GM19468 (cell line): ENCODE measurements around the gene BMAL2.

Experiments
- ATAC-seq: cut with Tn5 transposase; IDR thresholded peaks from one replicate; pipeline ENCODE4 v1.9.1; 2021; ENCODE audit warnings: mild to moderate bottlenecking, moderate library complexity, moderate number of reproducible peaks; ENCODE audit not compliant: unreplicated experiment; ENCODE audit errors: extremely low read depth

The BMAL2 gene

DNA sequence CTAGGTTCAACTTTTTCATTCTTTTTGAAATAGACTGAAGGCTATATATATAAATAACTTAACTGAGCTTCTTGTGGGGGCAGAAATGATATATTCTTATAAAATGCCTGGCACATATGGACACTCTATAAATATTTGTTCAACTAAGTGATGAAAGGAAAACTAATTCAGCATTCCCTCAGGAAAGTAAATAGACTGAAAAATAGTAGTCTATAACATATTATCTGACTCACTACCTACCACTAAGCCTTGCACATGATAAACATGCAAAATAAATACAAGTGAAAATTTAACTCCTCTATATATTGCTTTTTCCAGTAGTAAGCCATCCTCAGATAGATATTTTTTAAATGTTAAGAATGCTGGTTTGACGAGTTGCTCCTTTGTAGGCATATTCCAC is 15.7 kb upstream of the BMAL2 start:
- ATAC-seq, result no peak

DNA sequence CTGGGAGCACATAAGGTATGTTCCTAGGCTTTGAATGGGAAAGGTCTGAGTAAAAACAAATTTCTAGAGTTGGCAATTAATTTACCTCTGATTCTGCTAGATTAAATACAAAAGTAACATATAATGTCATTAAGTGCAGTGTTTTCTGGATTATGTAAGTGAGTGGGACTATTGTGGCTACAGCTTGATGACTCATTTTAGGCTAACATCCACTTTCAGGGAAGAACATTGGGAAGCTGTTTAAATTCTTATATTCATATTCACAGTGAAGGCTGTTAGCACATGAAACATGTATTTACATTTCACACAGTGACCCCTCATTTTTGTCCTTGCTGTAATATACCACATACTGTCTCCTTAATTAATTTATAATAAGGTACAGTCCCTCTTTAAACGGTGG is 13.2 kb upstream of the BMAL2 start:
- no peak for ATAC-seq

DNA sequence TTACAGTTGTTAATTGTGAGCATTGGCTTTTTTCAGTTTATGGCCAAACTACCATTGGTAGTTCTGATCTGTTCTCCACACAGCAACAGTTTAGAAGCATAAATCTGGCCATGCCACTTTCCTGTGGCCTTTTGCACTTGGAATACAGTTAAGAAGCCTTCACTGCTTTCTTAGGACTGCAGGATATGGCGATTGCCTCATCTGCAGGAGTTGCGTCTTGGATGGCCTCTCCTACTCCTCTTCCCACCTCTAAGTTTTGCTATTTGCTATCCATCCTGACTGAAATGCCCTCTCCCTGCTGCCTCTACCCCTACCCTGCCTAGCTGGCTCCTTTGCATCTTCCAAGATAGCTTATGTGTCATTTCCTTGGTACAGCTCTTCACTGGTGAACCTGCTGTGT is 12.8 kb upstream of the BMAL2 start:
- ATAC-seq, result no peak

DNA sequence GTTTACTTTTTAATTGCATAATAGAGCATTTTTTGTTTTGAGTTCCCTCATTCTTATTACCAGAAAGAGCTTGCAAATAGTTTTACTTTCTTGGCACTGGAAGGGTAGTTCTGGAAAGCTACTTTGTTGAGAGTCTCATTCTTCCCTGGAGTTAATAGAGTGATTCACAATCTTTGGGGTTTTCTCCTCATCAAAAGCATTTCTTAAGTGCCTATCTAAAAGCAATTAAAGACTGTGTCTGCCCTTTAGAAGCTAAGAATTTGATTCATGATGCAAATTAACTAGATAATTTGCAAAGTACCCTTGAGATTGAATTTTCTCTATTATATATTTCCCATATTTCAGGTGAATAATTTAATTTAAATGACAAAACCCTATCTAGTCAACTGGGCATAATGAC is 8.1 kb upstream of the BMAL2 start:
- ATAC-seq, result no peak

DNA sequence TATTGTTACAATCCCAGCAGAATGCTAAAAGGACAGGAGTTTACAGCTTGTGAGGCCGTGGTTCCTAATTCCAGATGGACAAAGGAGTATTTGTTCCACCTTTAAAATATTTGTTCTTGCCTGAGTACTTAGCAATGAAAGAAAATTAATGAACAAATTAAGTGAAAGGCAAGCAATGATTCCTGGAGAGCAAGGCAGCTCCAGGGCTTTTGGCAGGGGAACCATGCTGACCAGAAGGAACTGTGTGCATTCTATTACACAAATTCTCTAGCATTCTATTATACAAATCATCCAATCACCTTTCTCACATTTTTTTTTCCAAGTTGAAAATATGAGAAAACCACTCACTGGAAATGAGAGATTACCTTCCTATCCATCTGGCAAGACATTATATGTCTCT is 1.8 kb upstream of the BMAL2 start:
- ATAC-seq, result no peak

DNA sequence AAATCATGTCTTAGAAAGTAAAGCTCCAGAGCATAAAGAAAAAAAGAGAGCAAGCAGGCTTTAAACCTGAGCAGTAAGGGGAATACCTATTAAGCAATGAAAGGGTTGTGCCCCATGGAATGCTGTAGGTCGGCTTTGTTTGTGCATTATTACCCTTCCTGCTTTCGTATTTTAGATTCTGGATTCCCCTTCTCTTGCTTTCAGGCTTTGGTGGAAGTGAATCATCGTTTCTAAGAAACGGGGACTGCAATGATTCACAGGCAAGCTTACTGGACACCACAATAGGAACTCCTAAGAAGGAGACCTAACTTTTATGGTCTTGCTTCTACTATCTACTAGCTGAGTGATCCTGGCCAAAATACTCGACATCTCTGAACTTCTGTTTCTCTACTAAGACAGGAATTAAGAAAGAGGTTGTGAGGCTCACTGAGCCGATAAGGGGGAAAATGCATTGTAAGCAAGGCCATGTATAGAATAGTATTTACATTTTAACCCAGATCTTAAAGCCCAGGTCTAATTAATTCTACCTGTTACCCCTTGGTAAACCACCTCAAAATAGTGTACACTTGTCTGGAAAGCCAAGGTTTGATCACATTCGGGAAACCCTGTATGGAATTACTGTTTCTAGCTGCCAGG is 1.2 kb upstream of the BMAL2 start:
- ATAC-seq, result no peak

DNA sequence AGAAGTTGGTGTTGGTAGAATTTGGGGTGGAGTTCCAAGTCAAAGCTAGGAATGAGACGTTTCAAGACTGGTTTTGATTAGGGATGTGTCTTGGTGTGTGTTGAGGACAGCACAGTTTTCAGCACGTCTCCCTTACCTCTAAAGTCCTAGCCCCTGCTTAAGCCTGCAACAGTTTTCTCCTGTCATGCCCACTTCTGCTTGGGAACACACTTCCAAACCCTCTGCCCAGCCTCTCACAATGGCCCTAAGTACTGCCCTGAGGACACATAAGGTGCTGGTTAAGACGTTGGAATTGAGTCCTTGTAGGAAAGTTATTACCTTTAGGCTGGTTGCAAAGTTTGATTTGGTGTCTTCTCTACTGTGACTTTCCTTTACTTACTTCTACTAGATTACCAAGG is 710 bp upstream of the BMAL2 start:
- ATAC-seq, result no peak

DNA sequence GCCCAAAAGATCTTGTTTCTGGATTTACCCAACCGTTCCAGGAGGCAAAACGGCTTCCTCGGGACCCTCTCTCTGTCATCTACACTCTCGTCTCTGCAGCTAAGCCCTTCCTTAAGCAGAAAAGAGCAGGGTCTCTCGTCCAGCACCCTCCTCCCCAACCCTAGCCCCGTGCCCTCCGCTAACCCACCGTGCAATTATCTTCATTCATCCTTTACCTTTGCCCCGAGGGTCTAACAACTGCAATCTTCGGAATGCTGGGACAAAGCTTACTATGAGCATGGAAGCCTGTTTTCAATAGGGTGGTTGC is 276 bp upstream of the BMAL2 start:
- no peak for ATAC-seq

DNA sequence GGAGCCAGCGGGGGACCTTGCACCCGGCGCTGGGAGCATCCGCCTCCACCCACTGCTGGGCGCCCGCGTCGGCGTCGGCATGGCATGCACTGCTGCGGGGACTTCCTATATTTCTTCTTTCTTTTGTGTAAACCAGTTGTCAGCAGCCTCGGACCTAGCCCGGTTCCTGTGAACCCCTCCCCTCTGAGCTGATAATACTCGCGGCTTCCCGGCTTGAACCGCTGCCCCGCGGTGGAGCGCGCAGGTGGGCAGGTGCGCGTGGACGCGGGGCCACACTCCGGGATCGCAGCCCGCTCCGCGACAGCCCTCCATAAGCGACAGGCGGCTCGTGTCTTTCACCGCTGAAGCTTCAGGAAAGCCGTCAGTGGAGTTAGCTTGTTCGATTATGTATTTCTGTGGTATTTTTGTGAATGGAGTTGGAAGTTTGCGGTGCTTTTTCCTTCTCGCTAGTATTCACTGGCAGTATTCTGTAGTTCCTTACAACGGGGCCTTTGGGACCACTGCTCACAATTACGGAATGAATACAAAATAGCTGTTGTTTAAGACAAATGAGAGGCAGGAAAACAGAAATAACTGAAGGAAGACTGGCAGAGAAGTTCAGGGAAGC is 870 bp downstream of the BMAL2 start:
- peak; percentile 5 for ATAC-seq

DNA sequence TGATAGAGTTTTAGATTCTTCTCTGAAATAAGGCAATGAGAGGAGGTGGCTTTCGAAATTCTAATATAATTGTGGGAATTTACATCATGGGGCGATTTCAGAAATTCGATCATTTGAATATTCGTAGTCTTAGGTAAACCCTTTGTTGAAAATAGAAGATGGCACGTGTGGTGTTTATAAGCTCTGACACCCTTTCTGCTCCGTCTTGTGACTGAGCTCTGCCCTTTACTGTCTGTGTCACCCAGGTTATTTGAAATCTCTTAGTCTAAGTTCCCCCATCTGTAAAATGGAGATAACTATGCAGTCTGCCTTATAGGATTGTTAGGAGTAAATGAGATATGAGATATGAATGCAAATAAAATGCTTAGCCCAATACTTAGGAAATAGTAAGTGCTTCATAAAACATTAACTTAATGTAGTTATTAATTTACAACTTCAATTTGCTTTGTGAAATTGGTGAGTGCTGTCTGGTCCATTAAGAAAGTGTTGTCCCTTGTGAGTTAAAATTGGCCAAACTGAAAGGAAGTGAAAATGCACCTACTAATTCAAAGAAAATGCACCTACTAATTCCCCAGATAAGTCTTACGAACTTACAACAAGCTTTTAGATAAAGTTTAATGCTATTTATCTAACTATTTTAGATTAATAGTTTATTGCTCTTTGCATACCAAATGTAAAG is 1.5 kb downstream of the BMAL2 start:
- peak; percentile 21 for ATAC-seq

DNA sequence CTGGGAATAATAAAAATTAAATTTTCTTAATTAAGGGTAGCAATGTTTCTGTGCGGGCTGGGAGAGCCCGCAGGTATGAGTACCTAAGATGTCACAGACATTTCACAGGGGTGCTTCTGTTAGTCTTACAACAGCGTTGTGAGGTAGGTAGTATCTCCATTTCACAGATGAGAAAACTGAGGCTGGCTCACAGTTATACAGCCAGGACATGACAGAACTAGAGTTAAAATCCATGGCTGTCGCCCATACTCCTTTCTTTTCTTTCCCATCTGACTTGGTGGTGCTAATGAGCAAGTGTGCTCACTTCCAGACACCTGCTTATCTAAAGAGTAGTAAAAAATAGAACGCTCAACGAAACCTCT is 2.1 kb downstream of the BMAL2 start:
- ATAC-seq, result no peak

DNA sequence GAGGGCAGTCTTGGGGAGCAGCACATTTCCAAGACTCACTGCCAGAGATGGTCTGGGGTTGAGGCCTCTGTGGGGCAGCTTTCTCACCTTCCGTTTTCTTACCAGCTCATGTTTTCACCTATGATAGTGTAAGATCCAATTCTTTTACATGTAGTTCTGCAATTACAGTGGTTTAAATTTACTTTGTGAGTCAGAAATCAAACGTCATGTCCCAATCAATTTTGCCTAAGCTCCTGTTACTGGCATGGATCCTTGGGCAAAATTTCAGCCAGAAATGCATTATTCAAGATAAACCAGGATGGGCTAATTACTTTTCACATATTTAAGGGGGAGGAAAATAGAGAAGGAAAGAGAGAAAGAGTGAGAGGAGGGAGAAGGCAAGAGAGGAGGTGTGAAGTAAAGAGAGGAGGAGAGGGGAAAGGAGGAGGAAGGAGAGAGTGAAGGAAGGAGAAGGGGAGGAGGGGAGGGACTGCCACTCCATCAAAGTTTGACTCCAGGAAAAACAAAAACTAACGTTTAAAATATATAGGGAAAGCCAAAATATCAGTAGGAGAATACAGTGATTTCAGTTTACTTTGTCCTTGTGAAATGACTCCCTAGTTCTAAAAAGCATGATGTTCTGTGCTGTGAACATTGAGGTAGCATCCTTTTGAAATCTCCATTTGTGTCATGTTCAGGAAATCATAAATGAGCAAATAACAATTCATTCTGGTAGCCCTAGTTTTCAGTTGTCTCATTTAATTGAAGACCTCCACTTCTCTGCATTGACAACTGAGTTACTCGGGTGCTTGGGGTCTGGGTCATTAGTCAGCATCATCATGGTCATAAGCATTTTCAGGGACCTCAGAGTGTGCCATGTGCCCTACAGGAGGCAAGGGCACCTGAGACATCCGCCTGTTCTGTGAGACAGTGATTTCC is 3.0 kb downstream of the BMAL2 start:
- ATAC-seq, result no peak

DNA sequence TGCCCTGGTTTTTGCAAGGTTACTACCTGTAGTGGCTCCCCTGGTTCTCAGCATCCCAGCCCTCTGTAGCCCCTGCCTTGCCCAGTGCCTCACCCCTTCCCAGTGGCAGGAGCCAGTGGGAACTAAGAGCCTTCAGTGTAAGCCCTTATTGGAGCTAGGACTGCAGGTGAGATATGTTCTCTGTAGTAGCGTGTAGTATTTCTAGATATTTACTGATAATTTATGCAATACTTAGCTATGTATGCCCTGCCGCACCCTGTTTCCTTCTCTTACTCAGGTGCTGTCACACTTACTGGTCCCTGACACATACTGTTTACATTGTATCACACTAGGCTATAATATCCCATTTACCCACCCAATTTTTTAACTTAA is 3.6 kb downstream of the BMAL2 start:
- ATAC-seq, result no peak

DNA sequence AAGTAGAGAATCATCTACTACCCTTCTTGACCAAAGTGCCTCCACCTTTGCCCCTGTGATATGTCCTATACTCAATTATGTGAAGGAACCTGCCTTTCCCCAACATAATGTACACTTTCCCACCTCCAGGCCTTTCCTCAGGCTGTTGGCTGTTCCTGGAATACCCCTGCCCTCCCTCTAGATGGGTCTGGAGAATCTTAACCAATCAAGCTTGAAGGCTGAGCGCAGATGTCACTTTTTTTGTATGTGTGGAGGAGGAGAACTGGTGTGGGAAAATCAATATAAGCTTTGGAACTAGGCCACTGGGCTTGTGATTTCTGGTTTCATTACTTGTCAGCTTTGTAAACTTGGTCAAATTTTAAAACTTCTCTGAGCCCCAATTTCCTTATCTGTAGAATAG is 4.7 kb downstream of the BMAL2 start:
- ATAC-seq, result no peak

DNA sequence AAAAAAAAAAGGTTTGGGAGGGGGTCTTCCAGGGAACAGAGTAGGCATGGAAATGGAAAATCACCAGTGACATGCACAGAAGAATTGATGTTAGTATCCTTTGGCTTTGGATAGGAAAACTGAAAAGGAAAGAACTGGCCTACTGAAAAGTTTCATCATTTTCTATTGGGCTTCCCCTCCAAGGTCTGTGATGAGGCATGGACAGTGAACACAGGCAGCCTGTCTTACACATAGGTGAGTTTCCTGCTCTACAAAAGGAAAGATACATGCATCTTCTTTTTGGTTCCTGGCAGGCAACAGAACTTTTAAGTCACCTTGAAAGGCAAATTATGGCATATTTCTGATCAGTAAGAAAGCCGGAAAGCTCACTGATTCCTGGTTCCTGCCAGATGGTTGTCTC is 5.8 kb downstream of the BMAL2 start:
- ATAC-seq, result no peak

DNA sequence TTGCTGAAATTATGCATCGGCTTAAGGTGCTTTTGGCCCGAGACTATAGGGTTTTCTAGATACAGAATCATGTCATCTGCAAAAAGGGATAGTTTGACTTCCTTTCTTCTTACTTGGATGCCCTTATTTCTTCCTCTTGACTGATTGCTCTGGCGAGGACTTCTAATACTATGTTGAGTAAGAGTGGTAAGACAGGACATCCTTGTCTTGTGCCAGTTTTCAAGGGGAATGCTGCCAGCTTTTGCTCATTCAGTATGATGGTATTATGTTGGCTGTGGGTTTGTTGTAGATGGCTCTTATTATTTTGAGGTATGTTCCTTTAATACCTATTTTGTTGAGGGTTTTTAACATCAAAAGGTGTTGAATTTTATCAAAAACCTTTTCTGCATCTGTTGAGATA is 8.3 kb downstream of the BMAL2 start:
- no peak for ATAC-seq

DNA sequence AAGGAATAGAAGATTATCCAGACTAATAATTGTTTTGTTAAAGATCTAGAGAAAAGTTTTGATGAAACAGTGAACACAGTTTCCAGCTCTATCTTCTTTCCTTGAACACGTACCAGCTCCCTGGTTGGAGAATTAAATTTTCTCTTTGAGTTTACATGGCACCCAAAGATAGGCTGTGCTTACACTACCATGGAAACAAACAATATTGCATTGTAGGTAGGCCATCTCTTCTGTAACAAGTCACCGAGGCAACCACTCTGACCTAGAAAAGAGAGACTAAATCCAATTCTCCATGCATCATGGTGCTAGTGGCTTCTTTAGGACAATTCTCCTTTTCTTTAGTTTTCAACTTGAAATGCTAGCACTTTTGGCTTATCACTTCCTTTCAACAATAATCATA is 9.9 kb downstream of the BMAL2 start:
- no peak for ATAC-seq

DNA sequence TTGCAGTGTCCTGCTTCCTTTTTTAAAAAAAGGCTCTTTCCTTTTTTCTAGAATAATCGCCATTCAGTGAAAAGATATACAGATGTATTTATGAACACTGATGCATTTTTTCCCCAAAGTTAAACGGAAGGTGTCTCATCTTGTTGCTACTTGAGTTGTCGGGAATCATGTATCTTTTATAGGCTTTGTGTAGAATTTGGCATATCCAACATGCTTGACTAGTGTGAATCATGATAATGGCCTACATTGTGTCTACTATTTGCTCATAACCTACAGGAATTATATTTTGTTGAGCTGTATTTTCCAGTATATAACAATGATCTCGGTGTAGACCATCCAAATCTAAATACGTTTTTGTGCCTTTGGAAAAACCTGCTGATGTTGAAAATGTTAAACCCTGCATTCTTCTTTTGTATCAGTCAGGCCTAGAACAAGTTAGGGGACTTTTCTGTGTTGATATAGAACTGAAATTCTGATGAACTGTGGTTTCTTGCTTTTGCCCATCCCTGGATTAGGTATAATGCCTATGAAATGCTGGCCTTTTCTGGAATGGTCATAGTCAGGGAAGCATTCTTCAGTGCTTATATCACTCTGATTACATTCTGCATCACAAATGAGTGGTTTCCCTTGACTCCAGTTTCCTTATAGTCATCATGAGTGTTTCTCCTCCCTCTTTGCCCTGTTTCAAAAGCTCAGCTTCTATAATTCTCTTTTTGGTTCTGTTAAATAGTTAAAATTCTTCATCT is 10.8 kb downstream of the BMAL2 start:
- no peak for ATAC-seq

DNA sequence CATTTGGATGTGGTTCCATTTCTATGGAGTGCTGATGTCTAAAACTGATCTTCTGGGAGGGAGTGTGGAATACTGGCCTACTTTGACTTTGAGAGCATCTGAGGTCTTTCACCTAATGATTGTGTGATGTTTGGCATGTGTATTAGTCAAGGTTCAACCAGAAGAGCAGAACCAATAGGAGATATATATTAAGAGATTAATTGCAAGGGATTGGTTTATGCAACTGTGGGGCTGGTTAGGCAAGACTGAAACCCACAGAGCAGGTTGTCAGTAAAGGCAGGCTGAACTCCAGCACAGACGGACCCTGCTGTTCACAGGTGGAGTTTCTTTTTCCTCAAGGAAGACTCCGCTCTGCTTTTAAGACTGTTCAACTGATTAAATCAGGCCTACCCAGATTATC is 11.6 kb downstream of the BMAL2 start:
- no peak for ATAC-seq

DNA sequence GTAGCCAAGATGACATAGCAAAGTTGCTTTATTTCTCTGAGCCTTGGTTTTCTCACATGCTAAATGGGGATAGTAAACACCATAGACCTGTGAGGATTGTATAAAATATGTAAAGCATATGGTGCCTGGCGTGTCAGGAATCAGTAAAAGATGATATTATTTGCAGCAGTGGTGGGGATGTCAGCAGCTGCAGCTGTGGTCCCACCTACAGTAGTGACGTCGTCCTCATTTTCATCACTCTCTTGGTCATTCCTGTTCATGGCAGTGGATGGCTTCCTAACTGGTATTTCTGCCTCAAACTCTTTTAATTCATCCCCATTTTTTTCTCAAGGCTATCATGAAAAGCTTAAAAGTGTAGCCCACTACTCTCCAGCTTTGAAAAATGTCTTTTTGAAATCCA is 12.1 kb downstream of the BMAL2 start:
- no peak for ATAC-seq

DNA sequence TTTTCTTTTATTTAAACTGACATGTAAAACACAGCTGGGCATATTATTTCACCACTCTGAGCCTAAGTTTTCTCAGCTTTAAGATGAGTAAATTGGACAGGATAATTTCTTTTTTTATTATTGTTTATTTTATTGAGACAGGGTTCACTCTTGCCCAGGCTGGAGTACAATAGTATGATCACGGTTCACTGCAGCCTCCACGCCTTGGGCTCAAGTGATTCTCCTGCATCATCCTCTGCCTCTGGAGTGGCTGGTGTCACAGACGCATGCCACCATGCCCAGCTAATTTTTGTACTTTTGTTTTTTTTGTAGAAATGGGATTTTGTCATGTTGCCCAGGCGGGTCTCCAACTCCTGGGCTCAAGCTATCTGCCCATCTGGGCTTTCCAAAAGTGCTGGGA is 12.7 kb downstream of the BMAL2 start:
- ATAC-seq, result no peak
